HG02970 (cell line): ENCODE measurements around the gene ARHGEF12.

Experiments used
- ATAC-seq: cut with Tn5 transposase; IDR thresholded peaks from one replicate; pipeline ENCODE4 v1.9.1; 2021; ENCODE audit warnings: mild to moderate bottlenecking, moderate library complexity, moderate number of reproducible peaks; ENCODE audit not compliant: unreplicated experiment, low FRiP score

Gene ARHGEF12

DNA sequence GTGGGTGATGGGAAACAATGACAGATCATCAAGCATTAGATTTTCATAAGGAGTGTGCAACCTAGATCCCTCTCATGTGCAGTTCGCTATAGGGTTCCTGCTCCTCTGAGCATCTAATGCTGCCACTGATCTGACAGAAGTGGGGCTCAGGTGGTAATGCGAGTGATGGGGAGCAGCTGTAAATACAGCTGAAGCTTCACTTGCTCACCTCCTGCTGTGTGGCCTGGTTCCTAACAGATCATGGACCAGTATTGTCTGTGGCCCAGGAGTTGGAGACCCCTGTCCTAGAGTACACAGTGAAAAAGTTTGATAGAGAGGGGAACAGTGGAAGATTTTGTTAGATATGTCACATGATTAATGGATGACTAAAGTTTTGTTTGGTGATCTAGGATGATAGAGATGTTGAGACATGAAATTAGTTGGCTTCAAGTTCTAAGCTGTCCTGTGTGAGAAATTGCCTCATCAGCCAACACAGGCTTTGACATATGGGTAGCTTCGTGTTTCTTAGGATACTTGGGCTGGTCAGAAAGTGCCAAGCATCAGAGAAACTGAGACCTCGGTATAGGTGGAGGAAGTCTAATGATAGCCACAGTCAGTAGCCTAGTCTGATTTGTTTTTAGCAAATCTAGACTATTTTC, 47.4 kb downstream of the ARHGEF12 start:
- no peak for ATAC-seq

DNA sequence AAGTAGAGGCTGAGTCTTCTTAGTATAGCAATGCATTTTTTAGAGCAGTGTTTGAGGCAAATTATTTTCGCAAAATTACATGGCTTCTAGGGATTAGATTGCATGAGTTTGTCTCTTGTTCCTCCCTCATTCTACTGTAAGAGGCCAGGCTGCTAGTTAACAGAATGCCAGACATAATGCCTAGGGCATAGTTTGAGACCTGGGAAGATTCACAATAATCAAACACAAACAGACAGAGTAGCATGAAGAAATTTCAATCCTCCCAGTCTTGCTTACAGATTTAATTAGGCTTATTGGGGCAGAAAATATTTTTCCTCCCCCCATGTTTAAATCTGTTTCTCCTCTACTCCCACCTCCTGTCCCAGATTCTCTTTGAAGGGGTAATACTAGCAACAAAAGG, 48.3 kb downstream of the ARHGEF12 start:
- no peak for ATAC-seq

DNA sequence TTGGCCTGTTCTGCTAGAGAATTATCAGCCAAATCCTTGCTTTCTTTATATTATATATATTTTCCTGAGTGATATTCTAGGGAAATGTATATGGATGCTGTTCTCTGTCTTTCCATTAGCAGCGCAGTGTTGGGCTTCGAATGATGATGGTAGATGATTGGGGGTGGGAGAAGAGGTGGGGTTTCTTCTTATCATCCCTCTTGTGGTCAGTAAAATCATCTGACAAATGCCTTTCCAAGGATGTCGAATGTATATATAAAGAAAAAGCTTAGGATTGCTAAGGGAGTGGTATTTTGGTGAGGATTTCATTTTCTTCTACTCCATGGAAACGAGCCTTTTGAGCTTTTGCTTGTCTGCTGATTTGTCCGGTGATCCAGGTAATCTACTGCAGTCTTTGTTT, 48.9 kb downstream of the ARHGEF12 start:
- ATAC-seq, result no peak

DNA sequence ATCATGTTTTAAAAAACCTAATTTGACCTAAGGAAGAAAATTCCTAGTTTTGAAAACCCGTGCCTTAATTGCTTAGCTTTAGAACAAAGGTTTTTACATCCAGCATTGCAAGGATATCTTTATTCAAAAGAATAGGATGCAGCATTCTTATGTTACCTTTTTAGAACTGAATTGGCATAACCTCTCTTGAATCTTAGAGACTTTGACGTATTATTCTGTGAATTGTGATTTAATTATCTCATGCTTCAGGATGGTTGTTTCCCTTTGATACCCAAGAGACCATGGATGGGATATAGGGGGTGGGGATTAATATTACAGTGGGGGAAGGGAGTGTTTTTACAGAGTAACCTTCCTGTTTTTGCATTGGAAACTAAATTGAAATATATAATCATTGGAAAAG, 49.4 kb downstream of the ARHGEF12 start:
- ATAC-seq, result no peak

DNA sequence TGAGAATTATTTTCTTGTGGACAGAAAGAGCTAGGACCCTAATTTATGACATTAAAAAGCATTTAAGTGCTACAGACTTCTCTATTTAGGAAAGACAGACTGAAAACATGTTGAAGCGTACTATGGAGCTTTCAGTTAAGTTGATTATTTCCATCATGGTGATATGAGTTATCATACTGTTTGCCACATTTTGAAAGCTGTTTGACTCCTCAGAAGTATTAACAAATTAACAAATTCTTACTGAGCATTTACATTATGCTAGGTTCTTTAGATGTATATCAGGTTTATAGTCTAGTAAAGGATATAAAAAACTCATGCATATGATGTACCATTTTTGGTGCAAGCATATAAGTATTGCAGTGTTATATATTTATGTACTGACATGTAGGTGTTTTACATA, 50.1 kb downstream of the ARHGEF12 start:
- ATAC-seq, result no peak

DNA sequence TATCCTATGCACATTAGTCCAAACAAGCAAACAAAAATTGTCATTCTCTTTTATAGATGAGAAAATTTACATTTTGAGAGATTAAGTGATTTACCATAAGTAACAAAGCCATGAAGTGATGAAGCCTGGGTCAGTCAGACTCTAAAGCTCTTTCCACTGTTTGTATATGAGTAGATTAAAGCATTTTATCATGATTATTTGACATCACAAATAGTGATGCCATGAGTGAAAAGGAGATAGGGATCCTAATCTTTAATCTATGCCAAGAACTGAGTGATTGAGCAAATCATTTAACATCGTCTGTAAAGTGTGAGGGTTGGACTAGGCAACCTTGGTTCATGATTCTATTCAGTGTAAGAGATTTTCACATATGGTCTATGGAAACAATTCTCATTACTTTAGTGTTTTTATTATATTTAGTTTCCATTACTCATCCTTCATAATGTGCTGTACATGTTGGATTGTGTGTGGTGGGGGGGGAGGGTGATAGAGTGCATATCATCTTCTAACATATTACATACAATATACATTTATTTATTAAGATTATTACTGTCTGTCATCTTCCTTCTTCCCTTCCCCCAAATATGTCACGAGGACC, 50.7 kb downstream of the ARHGEF12 start:
- ATAC-seq, result no peak

DNA sequence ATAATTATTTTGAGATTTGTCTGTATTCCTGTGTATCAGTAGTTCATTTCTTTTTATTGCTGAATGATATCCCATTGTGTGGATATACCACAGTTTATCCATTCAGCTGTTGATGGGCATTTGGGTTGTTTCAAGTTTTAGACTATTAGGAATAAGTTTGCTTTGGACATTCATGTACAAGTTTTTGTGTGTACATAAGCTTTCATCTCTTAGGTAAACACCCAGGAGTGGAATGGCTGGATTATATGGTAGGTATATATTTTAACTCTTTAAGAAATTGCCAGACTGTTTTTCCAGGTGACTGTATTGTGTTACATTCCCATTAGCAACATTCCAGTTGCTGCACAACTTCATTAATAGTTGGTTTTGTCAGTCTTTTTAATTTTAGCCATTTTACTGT, 52.0 kb downstream of the ARHGEF12 start:
- no peak for ATAC-seq

DNA sequence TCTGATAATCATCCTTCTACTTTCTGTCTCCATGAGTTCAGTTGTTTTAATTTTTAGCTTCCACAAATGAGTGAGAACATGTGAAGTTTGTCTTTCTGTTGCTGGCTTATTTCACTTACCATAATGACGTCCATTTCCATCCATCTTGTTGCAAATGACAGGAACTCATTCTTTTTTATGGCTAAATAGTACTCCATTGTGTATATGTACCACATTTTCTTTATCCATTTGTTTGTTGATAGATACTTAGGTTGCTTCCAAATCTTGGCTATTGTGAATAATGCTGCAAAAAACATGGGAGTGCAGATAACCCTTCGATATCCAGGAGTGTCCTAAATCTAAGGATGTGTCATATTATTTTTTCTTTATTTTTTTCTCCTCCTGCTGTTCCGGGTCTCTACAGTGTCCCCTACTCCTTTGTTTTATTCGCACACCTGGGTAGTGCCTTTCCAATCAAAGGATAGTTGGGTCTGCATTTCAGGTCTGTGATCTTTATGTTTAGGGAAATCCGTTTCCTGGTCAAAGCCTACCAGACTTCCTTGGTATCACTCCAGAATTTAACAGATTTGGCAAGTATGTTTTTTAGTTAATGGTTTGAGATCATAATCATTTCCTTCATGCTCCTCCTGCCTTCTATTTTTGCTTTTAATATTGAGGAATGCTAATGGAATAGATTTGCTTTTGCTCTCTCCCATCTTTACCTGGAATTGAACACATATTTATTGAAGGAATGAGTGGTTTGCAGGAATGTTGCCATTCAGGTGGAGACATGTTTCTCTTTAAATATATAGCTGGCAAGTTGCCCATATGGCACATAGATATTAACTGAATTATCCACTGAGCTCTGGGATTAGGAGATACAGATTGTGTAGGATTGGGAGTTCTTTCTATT, 53.7 kb downstream of the ARHGEF12 start:
- ATAC-seq, result no peak

DNA sequence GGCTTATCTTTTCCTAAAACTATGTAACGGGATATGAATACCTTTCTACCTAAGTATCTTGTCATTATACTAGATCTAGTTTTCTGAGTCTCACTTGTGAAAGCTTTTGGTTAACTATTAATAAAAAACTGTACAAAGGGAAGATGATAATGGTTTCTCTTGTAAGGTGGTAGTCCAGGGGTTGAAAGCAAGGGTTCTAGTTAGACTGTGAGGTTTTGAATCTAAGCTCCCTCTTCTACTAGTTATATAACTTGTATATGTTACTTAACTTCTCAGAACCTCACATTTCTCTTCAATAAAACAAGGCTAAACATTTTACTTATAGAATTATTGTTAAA, 54.3 kb downstream of the ARHGEF12 start:
- no peak for ATAC-seq

DNA sequence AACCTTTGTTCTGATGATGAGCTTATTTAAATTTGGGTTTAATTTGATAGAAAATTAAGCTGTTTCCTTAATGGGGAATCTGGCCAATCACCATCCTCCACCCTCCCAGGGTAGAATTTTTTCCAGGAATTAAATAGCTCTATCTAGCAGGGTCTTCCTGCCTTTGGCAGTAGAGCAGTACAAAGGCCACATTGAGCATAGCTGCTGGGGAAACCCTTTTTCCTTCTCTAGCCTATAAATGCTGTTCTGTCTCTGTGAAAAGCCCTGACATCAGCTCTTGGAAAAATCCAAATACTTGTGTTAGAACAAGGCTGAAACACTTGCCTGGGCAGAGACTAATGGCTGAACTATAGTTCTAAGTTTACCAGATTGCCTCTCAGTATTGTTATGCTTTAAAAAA, 55.1 kb downstream of the ARHGEF12 start:
- no peak for ATAC-seq

DNA sequence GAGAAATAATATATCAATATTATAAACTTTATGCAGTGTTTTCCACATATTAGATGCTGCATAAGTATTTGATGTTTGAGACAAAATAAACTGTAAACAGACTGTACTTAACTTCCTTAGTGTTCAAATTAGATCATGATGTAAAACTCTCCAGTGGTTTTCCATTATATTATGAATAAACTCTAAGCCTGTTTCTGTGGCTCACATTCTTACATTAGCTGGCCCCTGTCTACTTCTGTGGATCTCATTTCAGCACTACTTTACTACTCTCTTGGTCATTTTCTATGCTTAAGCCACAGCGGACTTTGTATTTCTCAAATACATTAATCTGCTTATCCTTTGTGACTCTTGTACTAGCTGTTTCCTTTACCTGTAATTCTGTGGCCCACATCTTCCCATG, 55.6 kb downstream of the ARHGEF12 start:
- ATAC-seq, result no peak

DNA sequence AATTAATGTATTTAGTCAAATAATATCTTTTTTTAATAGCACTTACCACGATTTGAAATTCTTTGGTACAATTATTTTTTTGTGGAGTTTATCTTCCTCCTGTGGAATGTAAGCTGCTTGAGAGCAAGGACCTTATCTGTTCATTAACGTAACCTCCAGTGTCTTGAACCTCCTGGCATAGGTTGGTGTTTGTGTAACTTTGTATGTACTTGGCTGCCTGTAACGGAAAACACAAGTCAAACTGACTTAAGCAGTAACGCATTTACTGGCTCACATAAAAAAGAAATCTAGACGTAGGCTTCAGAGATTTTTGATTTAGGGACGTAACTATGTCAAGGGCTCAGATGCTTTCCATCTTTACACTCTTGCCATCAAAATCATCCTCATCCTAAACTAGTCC, 56.1 kb downstream of the ARHGEF12 start:
- no peak for ATAC-seq

DNA sequence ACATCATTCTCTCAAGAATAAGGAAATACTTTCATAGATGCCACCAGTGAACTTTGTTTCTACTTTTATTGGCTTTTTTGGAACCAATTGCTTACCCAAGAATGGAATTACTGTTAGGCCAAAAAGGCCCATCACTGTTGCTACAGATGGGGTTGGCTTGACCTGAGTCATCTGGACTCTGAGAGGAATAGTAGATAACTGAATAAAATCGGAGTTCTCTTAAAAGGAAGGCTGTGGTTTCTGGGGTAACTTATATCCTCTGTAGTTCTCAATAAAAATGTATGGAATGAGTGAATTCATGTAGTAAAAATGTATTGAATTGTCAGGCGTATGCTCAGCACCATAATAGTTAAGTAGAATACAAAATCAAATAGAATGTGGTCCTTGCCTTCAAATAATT, 56.6 kb downstream of the ARHGEF12 start:
- ATAC-seq, result no peak

DNA sequence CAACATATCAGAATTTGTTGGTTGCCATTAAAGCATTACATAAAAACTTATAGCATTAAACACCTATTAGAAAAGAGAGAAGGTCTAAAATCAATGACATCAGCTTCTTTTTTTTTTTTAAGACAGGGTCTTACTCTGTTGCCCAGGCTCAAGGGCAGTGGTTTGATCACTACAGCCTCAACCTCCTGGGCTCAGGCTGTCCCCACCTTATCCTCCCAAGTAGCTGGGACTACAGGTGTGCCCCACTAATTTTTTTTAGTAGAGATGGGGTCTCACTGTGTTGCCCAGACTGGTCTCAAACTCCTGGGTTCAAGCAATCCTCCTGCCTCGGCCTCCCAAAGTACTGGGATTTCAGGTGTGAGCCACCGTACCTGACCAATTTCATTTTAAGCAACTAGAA, 57.9 kb downstream of the ARHGEF12 start:
- ATAC-seq, result no peak

DNA sequence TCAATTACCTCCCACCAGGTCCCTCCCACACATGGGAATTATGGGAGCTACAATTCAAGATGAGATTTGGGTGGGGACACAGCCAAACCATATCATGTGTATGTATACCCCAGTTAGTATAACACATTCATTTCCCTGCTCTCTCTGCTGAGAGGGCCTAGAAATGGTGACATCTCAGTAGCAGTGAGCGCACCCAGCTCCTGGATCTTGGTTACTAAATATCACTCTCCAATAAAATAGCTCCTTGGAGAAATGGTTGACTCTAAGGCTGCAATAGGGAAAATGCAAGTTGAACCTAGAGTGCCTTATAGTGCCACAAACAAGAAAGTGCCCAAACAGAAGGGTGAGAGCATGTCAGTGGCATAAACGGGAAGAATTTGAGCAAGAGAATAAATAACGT, 59.6 kb downstream of the ARHGEF12 start:
- ATAC-seq, result no peak

DNA sequence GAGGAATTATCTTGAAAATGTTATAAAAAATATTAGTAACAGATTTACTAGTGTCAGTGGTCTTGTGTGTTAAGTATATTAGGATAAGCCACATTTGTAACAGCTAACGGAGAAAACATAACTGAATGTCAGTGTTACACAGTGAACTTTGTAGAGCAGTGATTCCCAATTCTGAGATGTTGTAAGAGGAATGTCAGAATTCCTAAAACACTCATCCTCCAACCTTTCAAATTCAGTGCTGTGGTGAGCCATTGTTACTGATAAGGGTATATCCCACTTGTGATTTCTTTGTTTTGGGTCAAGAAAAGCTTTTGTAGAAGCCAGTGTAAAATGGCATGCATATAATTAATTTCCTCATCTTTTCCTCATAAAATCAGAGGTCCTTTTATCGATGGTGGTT, 61.9 kb downstream of the ARHGEF12 start:
- ATAC-seq, result no peak

DNA sequence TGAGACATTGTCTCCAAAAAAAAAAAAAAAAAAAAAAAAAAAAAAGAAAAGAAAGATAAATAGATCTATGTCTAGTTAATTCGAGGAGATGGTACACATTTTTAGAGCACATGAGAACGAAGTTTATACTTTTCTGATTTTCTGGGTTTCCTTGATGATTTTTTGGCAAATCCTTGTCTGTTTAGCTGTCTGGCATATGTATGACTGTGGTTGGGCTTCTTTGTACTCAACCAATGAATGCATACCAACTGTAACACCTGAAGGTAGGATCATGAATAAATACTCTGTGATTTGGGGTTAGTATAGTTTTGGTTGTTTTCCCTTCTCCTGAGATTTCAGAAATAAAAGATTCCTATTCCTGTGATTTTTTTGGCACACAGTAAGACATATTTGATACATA, 63.1 kb downstream of the ARHGEF12 start:
- ATAC-seq, result no peak

DNA sequence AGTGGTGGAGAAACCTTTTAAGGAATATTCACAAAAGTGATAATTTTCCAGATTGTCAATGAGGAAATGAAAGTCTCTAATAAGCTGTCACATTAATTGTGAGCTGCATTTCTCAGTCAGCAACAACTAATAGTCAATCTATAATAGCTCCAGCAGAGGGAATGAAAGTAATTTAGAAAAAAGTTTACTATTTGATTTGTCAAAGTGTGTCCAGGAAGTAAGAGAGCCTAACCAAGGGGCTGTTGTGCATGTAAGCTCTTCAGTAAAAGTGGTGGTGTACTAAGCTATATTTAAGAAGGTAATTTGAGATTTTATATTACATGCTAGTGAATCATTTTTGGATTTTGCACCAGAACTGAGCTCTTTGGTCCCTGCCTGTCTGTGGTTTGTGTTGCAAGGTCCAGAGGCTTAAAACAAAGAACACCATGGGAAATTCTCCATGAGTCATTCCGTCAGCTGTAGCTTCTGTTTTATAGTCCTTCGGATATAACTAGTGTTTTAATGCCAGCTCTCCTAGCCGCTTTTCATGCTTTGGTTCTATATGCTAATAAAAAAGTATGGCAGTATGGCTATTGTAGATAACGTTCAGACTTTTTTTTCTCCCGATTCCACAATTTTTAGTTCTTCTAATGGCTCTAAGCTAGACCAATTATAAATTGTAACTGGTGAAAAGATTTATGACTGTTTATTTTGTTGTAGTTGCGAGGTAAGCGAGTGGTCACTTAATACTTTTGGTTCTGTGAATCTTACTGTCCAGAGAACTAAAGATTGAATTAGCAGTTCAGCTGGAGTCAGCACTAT, 64.6 kb downstream of the ARHGEF12 start:
- no peak for ATAC-seq

DNA sequence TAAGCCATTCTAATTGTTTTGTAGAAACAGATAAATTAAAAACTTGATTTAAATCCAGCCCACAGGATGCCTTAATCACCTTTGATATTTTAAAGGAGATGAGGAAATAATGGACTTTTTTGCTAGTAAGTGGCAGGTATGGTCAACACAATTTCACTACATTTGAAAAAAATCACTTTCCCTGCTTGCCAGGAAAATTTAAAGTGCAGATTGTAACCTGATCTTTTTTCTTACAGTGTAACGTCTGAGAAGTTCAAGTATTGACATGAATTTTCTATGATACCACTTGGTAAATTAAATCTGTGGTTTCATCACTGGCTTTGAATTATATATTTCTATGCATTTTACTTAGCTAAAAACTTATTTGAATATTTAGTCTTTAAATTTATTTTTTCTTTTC, 65.3 kb downstream of the ARHGEF12 start:
- no peak for ATAC-seq

DNA sequence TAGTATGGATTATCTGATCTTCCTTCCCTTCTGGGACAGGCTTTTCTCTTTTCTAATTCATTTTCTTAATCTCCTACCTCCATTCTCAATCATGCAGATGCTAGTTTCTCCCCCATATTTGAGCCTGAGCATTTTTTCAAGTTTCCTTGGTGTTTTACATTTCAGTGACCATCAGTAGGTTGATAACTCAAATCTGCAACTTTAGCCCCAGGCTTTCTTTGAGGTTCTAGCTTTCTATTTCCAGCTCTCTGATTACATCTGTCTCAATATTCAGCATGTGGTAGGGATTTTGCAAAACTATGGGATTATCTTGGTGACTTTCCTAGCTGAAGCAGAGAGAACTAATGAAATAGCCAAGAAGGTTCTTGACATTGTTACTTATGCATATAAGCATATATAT, 67.8 kb downstream of the ARHGEF12 start:
- ATAC-seq, result no peak

DNA sequence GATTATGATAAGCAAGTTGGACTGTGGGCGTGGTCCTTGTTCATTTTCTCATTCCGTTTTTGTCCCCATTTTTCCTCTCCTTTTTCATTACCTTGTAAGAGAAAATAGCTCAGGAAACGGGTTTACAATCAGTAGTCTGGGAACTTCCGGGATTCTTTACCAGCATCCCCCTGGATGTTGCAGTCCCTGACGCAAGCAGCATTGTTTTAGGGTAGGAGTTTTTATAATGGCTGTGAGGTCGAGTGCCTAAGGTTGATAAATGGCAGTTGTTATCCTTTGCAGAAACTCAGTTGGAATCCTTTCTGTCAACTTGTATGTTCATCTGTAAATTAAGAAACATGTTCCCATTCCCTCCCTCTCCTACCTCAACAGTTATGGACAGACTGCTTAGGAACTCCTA, 68.3 kb downstream of the ARHGEF12 start:
- no peak for ATAC-seq
